Measurements from ENCODE around the gene PRXL2B.
"Not testable (repeated sequence)": the region's sequence is repeated elsewhere in the genome, so short reads cannot be mapped to it uniquely, and the experiment has no call there.

Gene PRXL2B, protein sequence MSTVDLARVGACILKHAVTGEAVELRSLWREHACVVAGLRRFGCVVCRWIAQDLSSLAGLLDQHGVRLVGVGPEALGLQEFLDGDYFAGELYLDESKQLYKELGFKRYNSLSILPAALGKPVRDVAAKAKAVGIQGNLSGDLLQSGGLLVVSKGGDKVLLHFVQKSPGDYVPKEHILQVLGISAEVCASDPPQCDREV

GRCh38 chr1:2586154-2587070 is at the start of gene PRXL2B:
Gene PRXL2B (plus strand): TSS chr1:2586777. CDS start chr1:2586886, 109 bp downstream.
- DNase-seq (ENCODE audit: low read depth): peak; percentile 95

- no peak for DNase-seq (ENCODE audit: low read depth)
Observed at GRCh38 chr1:2537784-2538115, 48.8 kb upstream of the PRXL2B start.

DNA sequence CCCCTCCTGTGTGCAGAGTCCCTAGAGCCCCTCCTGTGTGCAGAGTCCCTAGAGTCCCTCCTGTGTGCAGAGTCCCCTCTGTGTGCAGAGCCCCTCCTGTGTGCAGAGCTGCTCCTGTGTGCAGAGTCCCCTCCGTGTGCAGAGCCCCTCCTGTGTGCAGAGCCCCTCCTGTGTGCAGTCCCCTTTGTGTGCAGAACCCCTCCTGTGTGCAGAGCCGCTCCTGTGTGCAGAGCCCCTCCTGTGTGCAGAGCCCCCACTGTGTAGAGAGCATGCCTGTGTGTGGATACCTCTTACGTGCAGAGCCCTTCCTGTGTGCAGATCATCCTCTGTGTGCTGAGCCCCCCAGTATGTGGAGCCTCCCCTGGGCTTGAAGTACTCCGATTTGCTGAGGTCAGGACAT is 48.2 kb upstream of the PRXL2B start:
- DNase-seq (ENCODE audit: low read depth): no peak

DNA sequence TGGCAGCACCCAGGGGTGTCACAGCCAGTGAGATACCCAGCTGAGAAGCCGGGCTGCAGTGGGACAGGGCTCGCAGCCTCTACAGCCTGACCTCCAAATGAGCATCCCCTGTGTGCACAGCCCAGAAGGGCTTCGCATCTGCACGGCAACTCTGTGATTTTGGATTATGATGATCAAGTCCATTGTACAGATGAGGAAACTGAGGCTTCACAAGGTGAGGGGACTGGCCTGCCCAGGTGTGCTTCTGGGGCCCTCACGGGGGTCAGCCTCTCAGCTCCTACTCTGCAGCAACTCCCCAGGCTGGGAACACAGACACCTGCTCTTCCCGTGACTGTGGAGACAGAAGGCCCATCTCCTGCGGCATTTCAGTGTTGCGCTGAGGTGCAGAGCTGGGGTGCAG is 47.7 kb upstream of the PRXL2B start:
- no peak for DNase-seq (ENCODE audit: low read depth)

- DNase-seq (ENCODE audit: low read depth): no peak
Observed at GRCh38 chr1:2539312-2539907, 47.2 kb upstream of the PRXL2B start.

DNA sequence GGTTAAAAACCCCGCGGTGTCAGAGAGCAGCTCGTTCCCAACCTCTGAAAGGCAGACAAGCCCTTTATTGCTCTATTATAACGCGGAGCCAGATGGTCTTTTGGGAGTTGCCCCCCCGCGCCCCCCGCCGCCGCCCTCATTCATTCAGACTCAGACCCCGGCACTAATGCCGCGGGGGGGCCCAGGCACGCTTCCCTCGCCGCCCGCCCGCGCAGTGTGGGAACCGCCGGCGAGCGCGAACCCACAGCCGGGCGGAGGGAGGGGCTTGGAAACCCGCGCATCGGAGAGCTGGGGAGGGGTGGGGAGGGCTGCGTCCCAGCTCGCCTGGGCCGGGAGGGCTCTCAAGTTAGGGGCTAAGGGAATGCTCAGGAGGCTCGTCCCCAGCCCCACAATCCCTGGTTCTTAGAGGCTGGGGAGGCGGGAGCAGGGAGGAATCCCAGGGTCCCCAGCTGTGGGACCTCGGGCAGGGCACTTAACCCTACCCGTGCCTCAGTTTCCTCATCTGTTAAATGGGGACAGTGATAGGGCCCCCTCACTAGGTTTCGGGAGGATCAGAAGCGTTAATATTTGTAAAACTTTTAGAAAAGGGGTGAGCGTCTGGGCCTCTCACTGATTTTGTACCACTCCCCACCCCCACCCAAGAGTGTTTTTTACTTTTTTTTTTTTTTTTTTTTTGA is 45.6 kb upstream of the PRXL2B start:
- DNase-seq (ENCODE audit: low read depth): no peak

- no peak for DNase-seq (ENCODE audit: low read depth)
Observed at GRCh38 chr1:2541619-2542245, 44.8 kb upstream of the PRXL2B start.

GRCh38 chr1:2542246-2542915 is 44.2 kb upstream of the PRXL2B start:
- no peak for DNase-seq (ENCODE audit: low read depth)

- DNase-seq (ENCODE audit: low read depth): no peak
Observed at GRCh38 chr1:2543543-2544092, 43.0 kb upstream of the PRXL2B start.

DNA sequence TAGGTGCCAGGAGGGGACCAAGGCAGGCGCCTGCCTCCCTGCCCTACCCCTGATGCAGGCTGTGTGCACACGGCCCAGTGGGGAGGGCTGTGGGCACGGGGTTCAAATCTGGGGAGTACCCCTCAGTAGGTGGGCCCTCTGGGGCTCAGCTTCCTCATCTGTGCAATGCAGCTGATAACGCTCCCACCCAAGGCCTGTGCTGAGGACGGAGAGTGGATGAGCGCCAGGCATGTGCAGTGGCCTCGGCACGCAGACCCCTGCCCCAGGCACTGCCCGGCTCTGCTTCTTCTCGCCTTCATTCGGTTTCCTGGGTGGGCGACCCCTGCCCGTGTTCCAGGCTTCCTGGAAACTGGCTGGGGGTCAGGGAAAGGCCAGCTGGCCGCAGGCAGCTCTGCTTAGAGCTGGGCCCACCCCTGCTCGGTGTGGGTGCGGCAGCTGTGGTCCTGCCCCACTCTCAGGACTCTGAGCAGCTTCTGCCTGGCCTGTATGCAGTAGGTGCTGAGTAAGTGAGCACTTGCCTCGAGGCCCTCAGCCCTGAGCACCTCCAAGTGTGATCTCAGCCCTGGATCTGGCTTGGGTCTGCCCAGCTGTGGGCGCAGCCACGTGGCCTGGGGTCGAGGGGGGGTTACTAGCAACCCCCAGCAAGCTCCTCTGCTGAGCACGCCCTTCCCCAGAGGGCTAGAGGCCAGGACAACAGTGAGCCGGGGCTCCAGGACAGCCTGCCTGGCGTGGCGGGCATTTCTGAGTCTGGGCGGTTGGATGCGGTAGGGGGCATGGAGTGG is 42.3 kb upstream of the PRXL2B start:
- DNase-seq (ENCODE audit: low read depth): no peak

- DNase-seq (ENCODE audit: low read depth): no peak
Observed at GRCh38 chr1:2544875-2545640, 41.5 kb upstream of the PRXL2B start.

- DNase-seq (ENCODE audit: low read depth): peak; percentile 71
Observed at GRCh38 chr1:2545754-2546514, 40.6 kb upstream of the PRXL2B start.

GRCh38 chr1:2546515-2547209 is 39.9 kb upstream of the PRXL2B start:
- DNase-seq (ENCODE audit: low read depth): no peak

DNA sequence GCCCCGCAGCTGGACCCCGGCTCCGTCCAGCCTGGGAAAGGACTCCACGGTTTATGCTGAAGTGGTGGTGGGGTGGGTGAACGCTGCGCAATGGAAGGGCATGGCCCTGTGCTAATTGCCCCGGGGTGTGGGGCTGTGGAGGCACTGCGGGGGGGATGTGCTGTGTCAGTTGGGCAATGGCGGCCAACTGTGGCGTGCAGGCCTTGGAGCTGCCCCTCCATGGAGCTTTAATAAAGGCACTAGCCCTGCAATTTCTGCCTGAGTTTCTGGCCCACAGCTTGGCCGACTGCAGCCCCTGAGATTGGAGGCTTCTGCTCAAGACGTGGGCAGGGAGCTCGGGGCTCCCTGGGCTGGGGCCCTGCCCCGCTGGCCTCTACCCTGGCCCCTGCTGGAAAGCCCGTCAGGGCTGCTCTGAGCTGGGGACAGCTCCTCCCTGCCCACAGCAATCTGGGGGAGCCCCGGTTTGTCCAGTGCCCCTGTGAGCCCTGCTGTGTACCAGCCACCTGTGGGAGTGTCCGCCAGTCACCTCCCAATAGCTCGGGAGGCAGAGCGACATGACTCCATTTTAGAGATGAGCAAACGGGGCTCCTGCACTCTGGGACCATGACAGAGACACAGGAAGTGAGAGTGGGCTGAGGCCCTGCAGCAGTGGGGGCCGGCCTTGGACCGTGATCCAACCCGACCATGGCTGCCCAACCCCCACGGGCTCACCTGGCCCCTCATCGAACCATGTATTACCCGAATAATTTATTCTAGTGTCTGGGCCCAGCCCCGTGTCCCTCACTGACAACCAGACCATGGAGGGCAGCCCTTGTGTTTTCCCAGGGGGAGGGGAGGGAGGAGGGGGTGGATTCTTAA is 39.1 kb upstream of the PRXL2B start:
- DNase-seq (ENCODE audit: low read depth): no peak

- no peak for DNase-seq (ENCODE audit: low read depth)
Observed at GRCh38 chr1:2548068-2548589, 38.4 kb upstream of the PRXL2B start.

GRCh38 chr1:2549367-2550029 is 37.1 kb upstream of the PRXL2B start:
- not testable (repeated sequence) for DNase-seq (ENCODE audit: low read depth)
